ENCODE data around the gene CAMSAP2.

- TF ChIP-seq CTCF (IDR thresholded peaks at IDR 0.05; ENCODE audit: extremely low read depth in 1 of 2, insufficient read depth in 1 of 2, low read depth in 1 of 2, low read length in 2 of 2): no peak
- no peak for TF ChIP-seq POLR2A (IDR thresholded peaks at IDR 0.05; ENCODE audit: low read depth, low read length)
- TF ChIP-seq POLR2AphosphoS5 (IDR thresholded peaks at IDR 0.05; ENCODE audit: insufficient read depth, low read depth, low read length): no peak
- no peak for TF ChIP-seq MYC (IDR thresholded peaks at IDR 0.05; ENCODE audit: low read depth, low read length)
Observed at GRCh38 chr1:200909757-200910239, 171.1 kb downstream of the CAMSAP2 start.

Data from endothelial cell of umbilical vein (primary cell).